ENCODE results near the gene DNLZ.
"Not testable (repeated sequence)": the region's sequence is repeated elsewhere in the genome, so short reads cannot be mapped to it uniquely, and the experiment has no call there.

DNLZ gene

GRCh38 chr9:136363106-136363948 lies at the start of gene DNLZ:
TSS of gene DNLZ (minus strand) at chr9:136363744. CDS start at chr9:136363714, 30 bp downstream.
- DNase-seq (ENCODE audit: low read depth): peak; percentile 93

GRCh38 chr9:136412962-136413361 lies 49.4 kb upstream of the DNLZ start:
- DNase-seq (ENCODE audit: low read depth): no peak

- no peak for DNase-seq (ENCODE audit: low read depth)
Measured at GRCh38 chr9:136411378-136411777, 47.8 kb upstream of the DNLZ start.

GRCh38 chr9:136410500-136411287 lies 47.1 kb upstream of the DNLZ start, which contains the start of the genes ENTR1 and PMPCA:
TSS of gene ENTR1 (minus strand) at chr9:136410614. CDS start at chr9:136410397, 217 bp downstream.
TSS of gene PMPCA (plus strand) at chr9:136410658. CDS start at chr9:136410669, 11 bp downstream.
- DNase-seq (ENCODE audit: low read depth): peak; percentile 99

- no peak for DNase-seq (ENCODE audit: low read depth)
Measured at GRCh38 chr9:136409557-136410455, 46.3 kb upstream of the DNLZ start.

- no peak for DNase-seq (ENCODE audit: low read depth)
Measured at GRCh38 chr9:136407911-136408310, 44.4 kb upstream of the DNLZ start.

- not testable (repeated sequence) for DNase-seq (ENCODE audit: low read depth)
Measured at GRCh38 chr9:136407061-136407460, 43.5 kb upstream of the DNLZ start.

- not testable (repeated sequence) for DNase-seq (ENCODE audit: low read depth)
Measured at GRCh38 chr9:136405904-136406303, 42.4 kb upstream of the DNLZ start.

- no peak for DNase-seq (ENCODE audit: low read depth)
Measured at GRCh38 chr9:136405481-136405880, 41.9 kb upstream of the DNLZ start.

- no peak for DNase-seq (ENCODE audit: low read depth)
Measured at GRCh38 chr9:136404801-136405136, 41.2 kb upstream of the DNLZ start.

GRCh38 chr9:136403915-136404800 lies 40.6 kb upstream of the DNLZ start:
- no peak for DNase-seq (ENCODE audit: low read depth)

- peak; percentile 33 for DNase-seq (ENCODE audit: low read depth)
Measured at GRCh38 chr9:136403538-136403914, 40.0 kb upstream of the DNLZ start.

GRCh38 chr9:136402067-136402466 lies 38.5 kb upstream of the DNLZ start:
- no peak for DNase-seq (ENCODE audit: low read depth)

GRCh38 chr9:136401173-136401922 lies 37.8 kb upstream of the DNLZ start:
- DNase-seq (ENCODE audit: low read depth): no peak

- peak; percentile 76 for DNase-seq (ENCODE audit: low read depth)
Measured at GRCh38 chr9:136400038-136400834, 36.7 kb upstream of the DNLZ start, which contains the start of gene SNAPC4. TSS of gene SNAPC4 (minus strand) at chr9:136400170. CDS start at chr9:136398428, 1,742 bp downstream.

- no peak for DNase-seq (ENCODE audit: low read depth)
Measured at GRCh38 chr9:136399176-136400037, 35.9 kb upstream of the DNLZ start.

GRCh38 chr9:136398286-136398685 lies 34.7 kb upstream of the DNLZ start:
- no peak for DNase-seq (ENCODE audit: low read depth)

- DNase-seq (ENCODE audit: low read depth): no peak
Measured at GRCh38 chr9:136397643-136398042, 34.1 kb upstream of the DNLZ start.
